ENCODE measurements around the gene TCEANC2.

The TCEANC2 gene

DNA sequence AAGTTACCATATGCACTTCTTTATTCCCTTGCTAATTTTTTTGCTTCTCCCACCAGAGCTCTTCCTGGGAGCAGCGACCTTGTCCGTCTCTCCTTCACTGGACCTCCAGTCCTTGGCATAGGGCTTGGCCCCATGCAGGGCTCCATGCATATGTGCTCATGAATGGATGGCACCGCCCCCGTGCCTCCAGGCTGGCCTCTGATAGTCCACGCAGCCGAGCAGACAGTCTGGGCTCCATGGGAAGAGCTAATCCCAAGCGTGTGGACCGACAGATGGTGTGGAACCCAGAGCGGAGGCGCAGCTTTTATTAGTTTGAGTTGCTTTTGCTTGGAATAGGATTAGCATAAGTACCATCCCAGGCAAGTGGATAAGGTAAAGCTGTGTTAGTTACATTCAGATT lies 57.6 kb downstream of the TCEANC2 start:
- in situ Hi-C loops (cut with MboI; ENCODE audit: low sequenced_read_pairs), result no loop called here

DNA sequence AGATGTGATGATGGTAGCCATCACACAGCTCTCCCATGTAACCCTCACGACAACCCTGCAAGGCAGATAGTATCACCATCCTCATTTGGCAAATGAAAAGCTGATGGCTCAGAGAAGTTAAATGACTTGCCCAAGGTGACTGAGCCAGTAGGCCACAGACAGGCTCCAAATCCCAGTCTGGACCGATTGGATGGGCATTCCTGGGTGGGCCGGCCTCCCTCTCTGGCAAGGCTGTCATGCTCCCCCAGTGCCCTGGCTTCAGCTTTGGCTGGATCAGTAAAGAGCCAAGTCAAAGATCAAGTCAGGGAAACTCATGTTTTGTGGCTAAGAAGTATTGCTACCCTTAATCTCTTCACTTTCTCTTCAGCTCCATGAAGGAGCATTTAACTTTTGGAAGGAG lies 58.2 kb downstream of the TCEANC2 start:
- in situ Hi-C loops (cut with MboI; ENCODE audit: low sequenced_read_pairs), result no loop called here

DNA sequence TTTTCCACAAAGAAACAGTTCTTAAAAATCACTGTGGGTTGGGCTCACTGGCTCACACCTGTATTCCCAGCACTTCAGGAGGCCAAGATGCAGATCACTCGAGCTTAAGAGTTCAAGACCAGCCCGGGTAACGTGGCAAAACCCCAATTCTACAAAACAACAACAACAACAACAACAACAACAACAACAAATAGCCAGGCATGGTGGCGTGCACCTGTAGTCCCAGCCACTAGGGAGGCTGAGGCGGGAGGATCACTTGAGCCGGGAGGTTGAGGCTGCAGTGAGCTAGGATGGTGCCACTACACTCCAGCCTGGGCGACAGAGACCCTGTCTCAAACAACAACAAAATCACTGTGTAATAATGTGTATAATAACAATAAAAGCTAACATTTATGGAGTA lies 58.6 kb downstream of the TCEANC2 start:
- in situ Hi-C loops (cut with MboI; ENCODE audit: low sequenced_read_pairs), result no loop called here

DNA sequence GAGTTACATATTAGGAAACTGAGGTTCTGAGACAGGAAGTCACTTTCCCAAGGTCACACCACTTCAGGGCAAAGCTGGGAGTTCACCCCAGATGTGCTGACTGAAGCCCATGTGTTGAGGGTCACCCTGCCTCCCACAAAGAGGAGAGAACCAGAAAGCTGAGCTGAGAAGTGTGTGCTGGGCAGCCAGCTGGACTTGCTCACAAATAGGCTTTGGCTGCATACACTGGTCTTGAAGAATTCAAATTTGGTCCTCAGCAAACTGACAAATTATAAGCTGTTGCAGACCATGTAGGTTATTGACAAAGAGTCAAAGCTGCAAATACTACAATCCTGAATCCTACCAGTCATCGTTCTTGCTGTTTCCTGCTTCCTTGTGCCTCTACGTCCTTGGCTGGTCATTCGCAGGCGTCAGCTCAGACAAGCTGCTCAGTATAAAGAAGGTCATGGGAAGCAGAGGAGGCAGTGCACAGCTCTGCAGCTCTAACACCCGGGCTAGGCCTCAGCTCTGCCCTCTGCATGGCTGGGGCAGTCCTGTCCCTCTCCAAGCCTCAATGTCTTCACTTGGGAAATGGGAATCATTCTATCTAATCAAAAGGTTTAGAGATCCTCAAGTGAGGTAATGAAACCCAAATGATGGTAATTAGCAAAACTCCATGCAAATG lies 59.4 kb downstream of the TCEANC2 start:
- in situ Hi-C loops (cut with MboI; ENCODE audit: low sequenced_read_pairs), result no loop called here

DNA sequence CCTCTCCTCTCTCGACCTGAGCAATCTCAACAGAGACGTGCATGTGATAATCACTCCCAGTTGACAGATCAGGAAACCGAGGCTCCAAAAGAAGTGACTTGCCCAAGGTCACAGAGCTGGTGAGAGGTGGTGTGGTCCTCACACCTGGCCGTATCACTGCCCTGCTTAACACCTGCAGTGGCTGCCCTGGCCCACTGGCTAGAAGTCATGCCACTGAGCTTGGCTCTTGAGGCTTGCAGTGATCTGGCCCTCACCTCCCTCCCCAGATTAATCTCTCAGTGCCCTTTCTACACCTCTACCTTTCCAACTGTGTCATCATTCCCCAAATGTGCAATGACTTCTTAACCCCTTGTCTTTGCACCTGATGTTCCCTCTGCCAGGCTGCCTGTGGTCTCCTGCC lies 60.6 kb downstream of the TCEANC2 start:
- in situ Hi-C loops (cut with MboI; ENCODE audit: low sequenced_read_pairs), result no loop called here

GRCh38 chr1:54114955-54115354 lies 61.5 kb downstream of the TCEANC2 start:
- in situ Hi-C loops (cut with MboI; ENCODE audit: low sequenced_read_pairs), result no loop called here

GRCh38 chr1:54115520-54115919 lies 62.1 kb downstream of the TCEANC2 start:
- in situ Hi-C loops (cut with MboI; ENCODE audit: low sequenced_read_pairs), result no loop called here

GRCh38 chr1:54117815-54118563 lies 64.6 kb downstream of the TCEANC2 start:
- in situ Hi-C loops (cut with MboI; ENCODE audit: low sequenced_read_pairs), result no loop called here

- in situ Hi-C loops (cut with MboI; ENCODE audit: low sequenced_read_pairs), result no loop called here
Observed at GRCh38 chr1:54118704-54119103, 65.3 kb downstream of the TCEANC2 start.

DNA sequence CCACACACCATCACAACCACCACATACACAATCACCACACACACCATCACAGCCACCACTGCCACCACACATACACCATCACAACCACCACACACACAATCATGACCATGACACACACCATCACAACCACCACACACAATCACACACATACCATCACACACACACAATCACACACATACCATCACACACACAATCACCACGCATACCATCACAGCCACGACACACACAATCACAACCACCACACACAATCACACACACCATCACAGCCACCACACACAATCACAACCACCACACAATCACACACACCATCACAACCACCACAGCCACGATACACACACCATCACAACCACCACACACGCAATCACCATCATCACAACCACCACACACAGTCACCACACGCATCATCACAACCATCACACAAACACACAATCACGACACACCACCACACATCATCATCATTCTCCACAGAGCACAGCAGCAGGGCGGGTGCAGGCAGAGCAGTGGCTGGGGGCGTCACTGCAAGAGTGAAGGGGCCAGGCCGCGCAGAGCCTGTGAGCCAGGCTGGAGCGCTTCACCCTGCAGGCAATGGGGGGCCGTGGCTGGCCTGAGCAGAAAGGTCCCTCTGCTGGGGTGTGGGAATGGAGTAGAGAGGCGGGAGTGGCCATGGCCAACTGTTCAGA lies 66.8 kb downstream of the TCEANC2 start:
- in situ Hi-C loops (cut with MboI; ENCODE audit: low sequenced_read_pairs), result no loop called here

GRCh38 chr1:54120698-54121481 lies 67.5 kb downstream of the TCEANC2 start:
- in situ Hi-C loops (cut with MboI; ENCODE audit: low sequenced_read_pairs), result no loop called here

GRCh38 chr1:54121482-54122134 lies 68.2 kb downstream of the TCEANC2 start:
- in situ Hi-C loops (cut with MboI; ENCODE audit: low sequenced_read_pairs), result no loop called here

DNA sequence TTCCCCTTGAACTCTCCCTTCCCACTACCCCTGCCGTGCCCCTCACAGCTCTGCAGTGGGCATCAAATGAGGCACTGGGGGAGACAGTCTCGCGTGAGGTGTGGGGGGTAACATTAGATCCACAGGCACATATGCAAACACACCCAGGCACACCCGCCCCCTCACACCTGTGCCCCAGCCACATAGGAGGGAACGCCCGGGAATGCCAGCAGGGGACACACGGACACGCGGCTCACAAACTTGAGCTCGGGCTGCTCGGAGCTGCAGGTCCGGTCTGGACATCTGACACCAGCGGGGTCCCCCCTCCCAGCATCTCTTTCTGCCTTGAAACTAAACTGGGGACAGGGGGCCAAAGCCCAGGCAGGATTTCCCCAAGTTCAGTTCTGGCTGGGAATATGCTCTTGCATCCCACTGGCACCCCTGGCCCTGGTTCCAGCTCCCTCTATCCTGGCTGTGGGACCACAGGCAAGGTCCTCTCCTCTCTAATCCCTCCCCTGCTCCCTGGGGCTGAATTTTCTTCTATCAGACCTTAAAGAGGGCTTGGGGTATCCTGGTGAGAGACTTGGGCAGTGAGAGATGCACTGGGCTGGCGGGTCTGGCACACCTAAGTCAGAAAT lies 68.8 kb downstream of the TCEANC2 start:
- in situ Hi-C loops (cut with MboI; ENCODE audit: low sequenced_read_pairs), result no loop called here

GRCh38 chr1:54122992-54123391 lies 69.6 kb downstream of the TCEANC2 start:
- in situ Hi-C loops (cut with MboI; ENCODE audit: low sequenced_read_pairs), result no loop called here

DNA sequence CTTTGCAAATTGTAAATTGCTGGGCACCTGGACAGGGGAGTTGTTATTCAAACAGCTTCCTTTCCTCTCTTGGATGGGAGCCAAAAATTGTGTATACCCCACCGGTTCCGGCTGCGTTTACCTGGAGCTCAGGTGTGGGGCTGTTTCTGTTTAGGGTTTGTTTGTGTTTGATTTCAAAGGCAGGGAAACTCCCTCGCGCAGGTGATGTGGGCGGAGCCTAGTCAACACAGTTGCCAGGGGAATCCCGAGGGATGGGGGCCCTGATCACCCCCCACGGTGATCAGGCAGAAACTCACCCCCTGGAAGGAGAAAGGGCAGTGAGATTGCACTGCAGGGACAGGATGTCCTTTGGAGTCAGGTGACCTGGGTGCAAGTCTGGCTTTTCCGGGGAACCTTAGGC lies 71.1 kb downstream of the TCEANC2 start:
- in situ Hi-C loops (cut with MboI; ENCODE audit: low sequenced_read_pairs), result no loop called here

DNA sequence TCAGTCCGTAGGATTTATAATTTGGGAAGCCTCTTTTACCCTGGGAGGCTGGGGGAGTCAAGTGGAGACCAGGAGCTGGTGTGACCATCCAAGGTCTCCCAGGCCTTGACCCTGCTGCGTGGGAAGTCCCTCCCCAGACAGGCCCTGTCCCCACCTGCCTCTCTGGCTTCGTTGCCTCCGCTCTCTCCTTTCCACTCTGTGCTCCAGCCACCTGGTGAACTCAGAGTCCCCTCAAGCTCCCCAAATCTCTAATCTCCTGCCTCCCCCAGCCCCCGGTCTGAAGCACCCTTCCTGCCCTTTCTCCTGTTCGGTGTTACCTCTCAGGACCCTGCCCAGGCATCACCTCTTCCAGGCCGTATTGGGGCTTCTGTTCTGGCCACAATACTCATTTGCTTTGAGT lies 71.5 kb downstream of the TCEANC2 start:
- in situ Hi-C loops (cut with MboI; ENCODE audit: low sequenced_read_pairs), result no loop called here

DNA sequence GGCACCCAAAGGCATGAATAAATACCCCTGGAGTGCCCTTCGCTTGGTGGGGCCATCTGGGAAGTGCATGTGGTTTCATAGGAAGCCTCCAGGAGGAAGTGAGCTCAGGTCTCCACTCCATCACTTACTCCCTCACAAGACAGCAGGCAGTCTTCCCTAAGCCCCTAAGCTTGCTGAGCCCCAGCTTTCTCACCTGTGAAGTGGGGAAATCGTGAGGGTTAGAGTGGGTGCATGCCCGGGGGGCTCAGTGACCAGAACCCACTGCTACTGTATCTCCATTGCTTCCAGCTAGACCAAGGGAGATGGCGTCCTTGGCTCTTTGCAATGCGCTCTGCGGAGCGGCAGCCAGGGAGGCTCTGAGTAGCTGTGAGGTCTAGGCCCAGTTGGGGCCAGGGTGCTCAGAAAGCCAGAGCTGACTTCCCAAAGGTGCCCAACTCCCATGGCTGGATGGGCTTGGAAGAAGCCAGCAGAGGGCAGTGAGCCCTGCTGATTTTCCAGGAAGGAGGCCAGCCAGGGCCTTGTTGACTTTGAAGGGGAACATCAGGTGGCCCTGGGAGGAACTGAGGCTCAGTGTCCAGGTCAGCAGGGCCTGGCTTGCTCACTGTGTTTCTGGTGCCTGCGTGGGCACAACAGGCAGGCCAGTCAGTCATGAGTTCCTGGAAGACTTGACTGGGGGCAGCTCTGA lies 72.1 kb downstream of the TCEANC2 start:
- in situ Hi-C loops (cut with MboI; ENCODE audit: low sequenced_read_pairs), result no loop called here

- in situ Hi-C loops (cut with MboI; ENCODE audit: low sequenced_read_pairs), result no loop called here
Observed at GRCh38 chr1:54126271-54126815, 72.9 kb downstream of the TCEANC2 start.

DNA sequence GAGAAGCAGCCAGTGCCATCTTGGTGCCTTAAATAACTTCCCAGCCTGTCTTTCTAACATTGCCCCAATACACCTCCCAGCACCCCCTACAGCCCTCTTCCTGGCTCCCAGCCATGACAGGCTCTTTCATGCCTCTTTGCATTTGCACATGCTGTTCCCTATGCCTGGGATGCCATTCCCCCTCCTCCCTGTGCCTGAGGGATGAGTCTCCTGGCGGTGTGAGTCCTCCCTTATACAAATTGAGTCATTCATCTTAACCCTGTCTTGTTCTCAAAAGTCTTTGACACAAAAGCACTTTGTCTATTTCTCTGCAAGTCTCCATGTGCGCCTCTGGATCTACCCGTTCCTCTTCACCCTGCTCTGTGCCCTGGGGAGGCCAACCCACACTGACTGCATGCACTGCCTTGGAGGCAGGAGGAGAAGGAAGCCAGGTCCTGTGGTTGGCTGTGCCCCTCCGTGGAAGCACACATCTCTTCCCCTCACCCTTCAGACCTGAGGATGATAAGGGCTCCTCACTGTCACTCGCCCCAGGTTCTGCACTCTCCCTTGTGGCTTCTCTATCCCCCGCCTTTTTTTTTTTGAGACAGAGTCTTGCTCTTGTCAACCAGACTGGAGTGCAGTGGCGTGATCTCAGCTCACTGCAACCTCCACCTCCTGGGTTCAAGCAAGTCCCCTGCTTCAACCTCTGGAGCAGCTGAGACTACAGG lies 74.3 kb downstream of the TCEANC2 start:
- in situ Hi-C loops (cut with MboI; ENCODE audit: low sequenced_read_pairs), result no loop called here

All from hTERT RPE-1 (cell line).